GM21528 (cell line): ENCODE data around the gene EPOP.

ENCODE experiments used
- ATAC-seq: cut with Tn5 transposase; IDR thresholded peaks from one replicate; pipeline ENCODE4 v1.9.1; 2021; ENCODE audit warnings: mild to moderate bottlenecking, moderate library complexity; ENCODE audit not compliant: unreplicated experiment, low FRiP score

EPOP gene

GRCh38 chr17:38674749-38675615 is at the start of gene EPOP:
Gene EPOP, minus strand, starts transcription at chr17:38674957. Its CDS starts 462 bp downstream, at chr17:38674495.
- peak; percentile 57 for ATAC-seq

GRCh38 chr17:38721802-38722201 is 47.0 kb upstream of the EPOP start:
- no peak for ATAC-seq

- no peak for ATAC-seq
These were observed 46.2 kb upstream of the EPOP start for GRCh38 chr17:38720941-38721340.

GRCh38 chr17:38719943-38720641 is 45.3 kb upstream of the EPOP start:
- no peak for ATAC-seq

GRCh38 chr17:38719289-38719942 is 44.7 kb upstream of the EPOP start:
- ATAC-seq: no peak

GRCh38 chr17:38717139-38717745 is 42.5 kb upstream of the EPOP start:
- no peak for ATAC-seq

GRCh38 chr17:38716368-38717005 is 41.7 kb upstream of the EPOP start:
- ATAC-seq: no peak

GRCh38 chr17:38715216-38715943 is 40.6 kb upstream of the EPOP start:
- no peak for ATAC-seq

GRCh38 chr17:38713456-38714075 is 38.8 kb upstream of the EPOP start:
- ATAC-seq: no peak

- no peak for ATAC-seq
These were observed 37.8 kb upstream of the EPOP start for GRCh38 chr17:38712593-38712992.

- no peak for ATAC-seq
These were observed 37.2 kb upstream of the EPOP start for GRCh38 chr17:38711792-38712571.

GRCh38 chr17:38710985-38711384 is 36.2 kb upstream of the EPOP start:
- ATAC-seq: no peak

- no peak for ATAC-seq
These were observed 35.8 kb upstream of the EPOP start for GRCh38 chr17:38710604-38710962.

GRCh38 chr17:38709864-38710603 is 35.3 kb upstream of the EPOP start:
- no peak for ATAC-seq

- ATAC-seq: no peak
These were observed 34.5 kb upstream of the EPOP start for GRCh38 chr17:38709104-38709820.

GRCh38 chr17:38707678-38708351 is 33.1 kb upstream of the EPOP start:
- ATAC-seq: no peak
